ENCODE results near the gene YAP1. TPM values are rescaled to one million over a fixed set of nuclear protein-coding genes. Genes with fewer than 3 reads are reported as not detected.

The YAP1 gene
- total and polyA plus RNA-seq, 4 donors = 3.7 to 65.6 (median 18.3) TPM

DNA sequence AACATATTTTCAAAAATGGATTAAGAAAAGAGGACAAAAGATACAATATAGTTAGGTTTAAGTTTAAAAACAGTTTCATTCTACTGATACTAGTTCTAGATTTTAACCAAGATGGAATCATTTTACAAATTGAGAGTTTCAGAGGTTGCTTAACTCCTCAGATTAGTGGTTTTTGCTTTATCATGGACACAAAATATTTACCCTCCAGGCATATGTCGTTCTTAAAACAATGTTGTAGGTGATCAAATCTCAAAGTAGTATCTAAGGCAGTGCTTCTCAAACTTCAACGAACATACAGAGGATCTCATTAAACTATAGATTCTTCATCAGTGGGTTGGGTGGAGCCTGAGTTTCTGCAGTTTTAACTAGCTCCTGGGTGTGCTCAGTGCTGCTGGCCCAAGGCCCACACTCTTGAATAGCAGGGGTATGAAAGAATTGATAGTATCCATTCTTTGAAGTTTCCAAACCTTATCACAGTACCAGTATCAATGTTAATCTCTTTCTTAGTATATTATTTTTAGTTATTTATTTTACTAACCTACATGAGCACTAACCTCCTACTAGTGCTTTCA lies 48.0 kb downstream of the YAP1 start:
- no peaks in the 10 kb centered on the region for H3K9me3 ChIP-seq (ENCODE audit: control insufficient read depth in 4 of 4, low read length in 3 of 4)
- no peaks in the 10 kb centered on the region for H3K27me3 ChIP-seq (ENCODE audit: control insufficient read depth in 4 of 4, insufficient read depth in 4 of 4, low read length in 3 of 4)
- H3K27ac ChIP-seq (ENCODE audit: low read depth in 1 of 2, low read length in 2 of 2) = no peak overlapping the region
- TF ChIP-seq EGR1 (IDR thresholded peaks at IDR 0.05; ENCODE audit: low read depth in 2 of 2) (no peak), JUND (IDR thresholded peaks at IDR 0.05) (no peak), TAF1 (conservative IDR thresholded peaks at IDR 0.05) (no peak), NR2F2 (IDR thresholded peaks at IDR 0.05) (no peak)
- TF ChIP-seq, protein P1, sequence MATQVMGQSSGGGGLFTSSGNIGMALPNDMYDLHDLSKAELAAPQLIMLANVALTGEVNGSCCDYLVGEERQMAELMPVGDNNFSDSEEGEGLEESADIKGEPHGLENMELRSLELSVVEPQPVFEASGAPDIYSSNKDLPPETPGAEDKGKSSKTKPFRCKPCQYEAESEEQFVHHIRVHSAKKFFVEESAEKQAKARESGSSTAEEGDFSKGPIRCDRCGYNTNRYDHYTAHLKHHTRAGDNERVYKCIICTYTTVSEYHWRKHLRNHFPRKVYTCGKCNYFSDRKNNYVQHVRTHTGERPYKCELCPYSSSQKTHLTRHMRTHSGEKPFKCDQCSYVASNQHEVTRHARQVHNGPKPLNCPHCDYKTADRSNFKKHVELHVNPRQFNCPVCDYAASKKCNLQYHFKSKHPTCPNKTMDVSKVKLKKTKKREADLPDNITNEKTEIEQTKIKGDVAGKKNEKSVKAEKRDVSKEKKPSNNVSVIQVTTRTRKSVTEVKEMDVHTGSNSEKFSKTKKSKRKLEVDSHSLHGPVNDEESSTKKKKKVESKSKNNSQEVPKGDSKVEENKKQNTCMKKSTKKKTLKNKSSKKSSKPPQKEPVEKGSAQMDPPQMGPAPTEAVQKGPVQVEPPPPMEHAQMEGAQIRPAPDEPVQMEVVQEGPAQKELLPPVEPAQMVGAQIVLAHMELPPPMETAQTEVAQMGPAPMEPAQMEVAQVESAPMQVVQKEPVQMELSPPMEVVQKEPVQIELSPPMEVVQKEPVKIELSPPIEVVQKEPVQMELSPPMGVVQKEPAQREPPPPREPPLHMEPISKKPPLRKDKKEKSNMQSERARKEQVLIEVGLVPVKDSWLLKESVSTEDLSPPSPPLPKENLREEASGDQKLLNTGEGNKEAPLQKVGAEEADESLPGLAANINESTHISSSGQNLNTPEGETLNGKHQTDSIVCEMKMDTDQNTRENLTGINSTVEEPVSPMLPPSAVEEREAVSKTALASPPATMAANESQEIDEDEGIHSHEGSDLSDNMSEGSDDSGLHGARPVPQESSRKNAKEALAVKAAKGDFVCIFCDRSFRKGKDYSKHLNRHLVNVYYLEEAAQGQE (IDR thresholded peaks at IDR 0.05) = no peak
- no peak for DNase-seq (ENCODE audit: low spot score)
- H3K4me3 ChIP-seq (ENCODE audit: low read depth in 1 of 3, low read length in 3 of 3) = no peak overlapping the region
- H3K36me3 ChIP-seq (ENCODE audit: control insufficient read depth in 4 of 4, insufficient read depth in 3 of 4, low read depth in 1 of 4, low read length in 3 of 4) = peaks cover 0 to 6% (median 0%) of the 10 kb centered on the region in 4 donors
- H3K4me1 ChIP-seq (ENCODE audit: control insufficient read depth in 4 of 4, insufficient read depth in 4 of 4, low read length in 3 of 4) = no peaks in the 10 kb centered on the region
- 63% methylated on average over 2 of the region's 2 CpGs for WGBS
- H3K9ac ChIP-seq (ENCODE audit: low read depth in 1 of 2, low read length in 2 of 2) = no peak overlapping the region

DNA sequence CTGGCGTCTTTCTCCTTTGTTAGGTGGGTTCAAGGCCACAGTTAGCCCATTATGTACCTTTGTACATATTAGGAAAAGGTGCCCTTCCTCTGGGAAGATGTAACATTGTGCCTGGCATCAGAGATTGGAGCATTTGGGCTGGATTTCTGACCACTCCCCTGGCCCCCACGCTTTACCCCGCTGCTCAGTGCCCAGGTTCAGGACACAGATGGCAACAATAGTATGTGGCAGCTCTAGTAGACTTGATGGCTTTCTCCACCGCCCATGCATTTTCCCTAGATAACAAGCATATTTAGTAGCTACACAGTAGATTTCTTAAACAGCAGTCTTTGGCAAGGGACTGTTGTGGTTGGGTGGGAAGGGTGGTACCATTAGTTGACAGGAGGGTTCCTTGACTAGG lies 53.1 kb downstream of the YAP1 start:
- WGBS = 95% methylated on average over 4 of the region's 4 CpGs
- H3K36me3 ChIP-seq (ENCODE audit: control insufficient read depth in 4 of 4, insufficient read depth in 3 of 4, low read depth in 1 of 4, low read length in 3 of 4) = peaks cover 0 to 7% (median 1%) of the 10 kb centered on the region in 4 donors
- DNase-seq (ENCODE audit: low spot score) = no peak

More for the DNA sequence above, 53.1 kb downstream of the YAP1 start:
- Histone ChIP-seq H3K9me3 (ENCODE audit: control insufficient read depth in 4 of 4, low read length in 3 of 4) (no peaks in the 10 kb centered on the region), H3K4me1 (ENCODE audit: control insufficient read depth in 4 of 4, insufficient read depth in 4 of 4, low read length in 3 of 4) (no peaks in the 10 kb centered on the region), H3K4me3 (ENCODE audit: low read depth in 1 of 3, low read length in 3 of 3) (no peak overlapping the region), H3K9ac (ENCODE audit: low read depth in 1 of 2, low read length in 2 of 2) (no peak overlapping the region), H3K27ac (ENCODE audit: low read depth in 1 of 2, low read length in 2 of 2) (no peak overlapping the region), H3K27me3 (ENCODE audit: control insufficient read depth in 4 of 4, insufficient read depth in 4 of 4, low read length in 3 of 4) (no peaks in the 10 kb centered on the region)
- TF ChIP-seq TAF1 (conservative IDR thresholded peaks at IDR 0.05) (no peak), JUND (IDR thresholded peaks at IDR 0.05) (no peak), EGR1 (IDR thresholded peaks at IDR 0.05; ENCODE audit: low read depth in 2 of 2) (no peak), HNF4A (conservative IDR thresholded peaks at IDR 0.05) (no peak), RXRA (IDR thresholded peaks at IDR 0.05) (no peak), SP1 (IDR thresholded peaks at IDR 0.05) (no peak), NR2F2 (IDR thresholded peaks at IDR 0.05) (no peak), YY1 (IDR thresholded peaks at IDR 0.05) (no peak), HNF4G (IDR thresholded peaks at IDR 0.05) (no peak)
- TF ChIP-seq, protein P2, sequence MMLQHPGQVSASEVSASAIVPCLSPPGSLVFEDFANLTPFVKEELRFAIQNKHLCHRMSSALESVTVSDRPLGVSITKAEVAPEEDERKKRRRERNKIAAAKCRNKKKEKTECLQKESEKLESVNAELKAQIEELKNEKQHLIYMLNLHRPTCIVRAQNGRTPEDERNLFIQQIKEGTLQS (IDR thresholded peaks at IDR 0.05) = no peak
- TF ChIP-seq, protein P3, sequence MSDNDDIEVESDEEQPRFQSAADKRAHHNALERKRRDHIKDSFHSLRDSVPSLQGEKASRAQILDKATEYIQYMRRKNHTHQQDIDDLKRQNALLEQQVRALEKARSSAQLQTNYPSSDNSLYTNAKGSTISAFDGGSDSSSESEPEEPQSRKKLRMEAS (IDR thresholded peaks at IDR 0.05) = no peak
- TF ChIP-seq, protein P1 (IDR thresholded peaks at IDR 0.05) = no peak

Measured in liver (tissue), 9 donors.